ENCODE measurements around the gene IGF2.

DNA sequence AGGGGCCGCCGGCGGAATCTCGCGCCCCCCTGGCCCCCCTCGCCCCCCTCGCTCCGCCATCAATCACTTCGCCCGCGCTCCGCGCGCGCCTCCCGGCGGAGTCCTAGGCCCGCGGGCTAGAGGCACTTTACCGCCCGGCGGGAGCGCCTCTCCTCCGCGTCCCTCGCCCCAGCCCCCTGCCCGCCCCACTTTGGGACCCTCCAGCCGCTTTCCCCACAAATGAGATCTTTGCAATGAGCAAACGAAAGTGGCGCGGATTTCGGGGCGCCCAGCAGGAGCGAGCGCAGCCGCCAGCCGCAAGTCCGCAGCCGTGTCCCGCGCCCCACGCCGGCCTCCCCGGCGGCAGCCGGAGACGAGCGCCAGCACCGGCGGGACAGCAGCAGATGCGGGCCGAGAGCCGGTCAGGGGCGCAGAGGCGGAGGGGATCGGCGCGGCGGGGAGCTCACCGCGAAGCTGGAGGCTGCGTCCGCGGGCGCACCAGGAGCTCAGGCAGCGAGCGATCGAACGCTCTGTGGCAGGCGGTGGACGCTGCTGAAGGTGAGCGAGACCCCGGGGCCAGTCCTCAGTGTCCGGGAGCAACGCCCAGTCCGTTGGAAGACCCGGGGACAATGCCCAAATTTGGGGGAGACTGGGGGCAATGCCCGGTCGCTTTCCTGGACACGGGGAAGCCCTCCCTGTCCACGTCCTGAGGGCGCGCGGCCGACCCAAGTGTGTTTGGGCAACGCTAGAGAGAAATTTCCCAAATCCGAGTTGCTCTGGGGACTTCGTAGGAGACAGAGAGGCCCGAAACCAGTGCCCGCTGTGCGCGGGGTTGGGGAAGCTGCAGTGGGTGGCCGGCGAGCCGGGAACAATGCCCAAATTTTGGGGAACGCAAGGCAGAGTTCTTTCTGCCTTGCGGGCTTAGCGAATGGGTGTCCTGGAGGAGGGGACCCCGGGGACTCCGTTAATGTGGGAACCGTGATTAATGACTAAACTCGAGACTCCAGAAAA is 1.5 kb upstream of the IGF2 start:
- TF ChIP-seq, protein P1, sequence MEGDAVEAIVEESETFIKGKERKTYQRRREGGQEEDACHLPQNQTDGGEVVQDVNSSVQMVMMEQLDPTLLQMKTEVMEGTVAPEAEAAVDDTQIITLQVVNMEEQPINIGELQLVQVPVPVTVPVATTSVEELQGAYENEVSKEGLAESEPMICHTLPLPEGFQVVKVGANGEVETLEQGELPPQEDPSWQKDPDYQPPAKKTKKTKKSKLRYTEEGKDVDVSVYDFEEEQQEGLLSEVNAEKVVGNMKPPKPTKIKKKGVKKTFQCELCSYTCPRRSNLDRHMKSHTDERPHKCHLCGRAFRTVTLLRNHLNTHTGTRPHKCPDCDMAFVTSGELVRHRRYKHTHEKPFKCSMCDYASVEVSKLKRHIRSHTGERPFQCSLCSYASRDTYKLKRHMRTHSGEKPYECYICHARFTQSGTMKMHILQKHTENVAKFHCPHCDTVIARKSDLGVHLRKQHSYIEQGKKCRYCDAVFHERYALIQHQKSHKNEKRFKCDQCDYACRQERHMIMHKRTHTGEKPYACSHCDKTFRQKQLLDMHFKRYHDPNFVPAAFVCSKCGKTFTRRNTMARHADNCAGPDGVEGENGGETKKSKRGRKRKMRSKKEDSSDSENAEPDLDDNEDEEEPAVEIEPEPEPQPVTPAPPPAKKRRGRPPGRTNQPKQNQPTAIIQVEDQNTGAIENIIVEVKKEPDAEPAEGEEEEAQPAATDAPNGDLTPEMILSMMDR (optimal IDR thresholded peaks at IDR 0.05 in 1 of 3, IDR thresholded peaks at IDR 0.05 in 1 of 3, conservative IDR thresholded peaks at IDR 0.05 in 1 of 3; ENCODE audit: extremely low read depth in 1 of 3, insufficient read depth in 2 of 3, low read length in 3 of 3), result no peak
- TF ChIP-seq EZH2 (IDR thresholded peaks at IDR 0.05; ENCODE audit: low read length), result peak; percentile 91
